ENCODE measurements around the gene ITPKB.

Gene ITPKB

DNA sequence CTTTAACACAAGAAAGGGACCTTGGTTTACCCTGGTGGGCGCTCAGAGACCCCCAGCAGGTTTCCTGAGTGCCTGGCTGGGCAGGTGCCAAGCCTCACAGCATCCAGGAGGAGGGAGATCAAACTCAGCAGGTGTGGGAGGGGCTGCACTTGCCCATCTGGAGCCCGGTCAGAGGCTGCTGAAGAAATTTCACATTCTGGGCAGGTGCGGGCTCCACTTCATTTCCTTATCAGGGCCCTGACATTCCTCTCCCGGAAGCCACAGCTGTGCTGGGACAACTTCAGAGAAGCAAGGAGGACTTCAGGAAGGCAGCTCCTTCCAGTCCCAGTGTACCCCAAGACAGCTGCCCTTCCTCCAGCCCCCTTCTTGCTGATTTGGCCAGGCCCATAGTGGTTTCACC lies 82.9 kb downstream of the ITPKB start:
- H3K4me3 ChIP-seq (ENCODE audit: low read depth, low read length): no peak overlapping the region
- in situ Hi-C loops (cut with HindIII; ENCODE audit: low sequenced_read_pairs): no loop called here
- no peak for DNase-seq (ENCODE audit: low read depth)
- TF ChIP-seq, protein P1, sequence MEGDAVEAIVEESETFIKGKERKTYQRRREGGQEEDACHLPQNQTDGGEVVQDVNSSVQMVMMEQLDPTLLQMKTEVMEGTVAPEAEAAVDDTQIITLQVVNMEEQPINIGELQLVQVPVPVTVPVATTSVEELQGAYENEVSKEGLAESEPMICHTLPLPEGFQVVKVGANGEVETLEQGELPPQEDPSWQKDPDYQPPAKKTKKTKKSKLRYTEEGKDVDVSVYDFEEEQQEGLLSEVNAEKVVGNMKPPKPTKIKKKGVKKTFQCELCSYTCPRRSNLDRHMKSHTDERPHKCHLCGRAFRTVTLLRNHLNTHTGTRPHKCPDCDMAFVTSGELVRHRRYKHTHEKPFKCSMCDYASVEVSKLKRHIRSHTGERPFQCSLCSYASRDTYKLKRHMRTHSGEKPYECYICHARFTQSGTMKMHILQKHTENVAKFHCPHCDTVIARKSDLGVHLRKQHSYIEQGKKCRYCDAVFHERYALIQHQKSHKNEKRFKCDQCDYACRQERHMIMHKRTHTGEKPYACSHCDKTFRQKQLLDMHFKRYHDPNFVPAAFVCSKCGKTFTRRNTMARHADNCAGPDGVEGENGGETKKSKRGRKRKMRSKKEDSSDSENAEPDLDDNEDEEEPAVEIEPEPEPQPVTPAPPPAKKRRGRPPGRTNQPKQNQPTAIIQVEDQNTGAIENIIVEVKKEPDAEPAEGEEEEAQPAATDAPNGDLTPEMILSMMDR (IDR thresholded peaks at IDR 0.05; ENCODE audit: low read depth, low read length, missing control alignments): no peak

DNA sequence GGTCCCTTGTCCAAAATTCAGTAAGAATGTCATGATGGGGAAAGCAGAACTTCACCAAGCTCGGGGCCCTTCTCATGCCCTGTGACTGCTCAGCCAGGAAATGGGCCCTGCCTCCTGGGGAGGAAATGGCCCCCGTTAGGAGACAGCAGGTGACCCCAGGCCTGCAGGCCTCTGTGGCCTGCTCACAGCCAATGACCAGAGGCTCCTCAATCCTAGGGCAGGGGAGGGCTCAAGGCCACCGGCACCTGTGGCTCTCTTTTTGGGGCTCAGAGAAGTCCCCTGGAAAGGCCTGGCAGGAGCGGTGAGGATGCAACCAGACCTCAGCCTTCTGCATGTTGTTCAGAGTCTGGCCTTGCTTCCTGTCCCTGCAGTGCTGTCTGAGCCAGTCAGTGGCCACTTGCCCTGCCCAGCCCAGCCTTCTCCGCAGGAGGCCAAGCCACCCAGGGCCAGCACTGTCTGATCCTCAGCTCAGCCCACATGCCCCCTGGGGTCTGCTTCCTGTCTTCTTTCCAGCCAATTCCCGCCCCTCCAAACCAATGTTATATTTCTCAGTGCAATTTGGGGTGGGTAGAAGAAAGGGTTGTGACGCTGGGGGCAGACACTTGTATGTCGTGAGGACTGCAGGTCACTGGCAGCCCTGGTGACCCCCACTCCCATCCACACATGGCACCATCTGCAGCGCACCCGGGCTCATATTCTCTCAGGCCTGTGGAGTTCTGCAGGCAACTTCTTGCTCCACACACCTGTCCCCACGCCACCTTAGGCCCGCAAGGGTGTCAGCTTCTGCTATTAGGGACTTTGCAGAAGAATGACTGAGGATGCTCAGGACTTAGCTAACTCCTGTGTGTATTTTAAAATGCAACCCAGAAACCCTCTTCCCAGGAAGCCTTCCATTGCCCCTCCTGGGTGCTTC lies 83.6 kb downstream of the ITPKB start:
- in situ Hi-C loops (cut with HindIII; ENCODE audit: low sequenced_read_pairs): no loop called here
- TF ChIP-seq, protein P1 (IDR thresholded peaks at IDR 0.05; ENCODE audit: low read depth, low read length, missing control alignments): no peak
- no peak overlapping the region for H3K4me3 ChIP-seq (ENCODE audit: low read depth, low read length)
- no peak for DNase-seq (ENCODE audit: low read depth)

DNA sequence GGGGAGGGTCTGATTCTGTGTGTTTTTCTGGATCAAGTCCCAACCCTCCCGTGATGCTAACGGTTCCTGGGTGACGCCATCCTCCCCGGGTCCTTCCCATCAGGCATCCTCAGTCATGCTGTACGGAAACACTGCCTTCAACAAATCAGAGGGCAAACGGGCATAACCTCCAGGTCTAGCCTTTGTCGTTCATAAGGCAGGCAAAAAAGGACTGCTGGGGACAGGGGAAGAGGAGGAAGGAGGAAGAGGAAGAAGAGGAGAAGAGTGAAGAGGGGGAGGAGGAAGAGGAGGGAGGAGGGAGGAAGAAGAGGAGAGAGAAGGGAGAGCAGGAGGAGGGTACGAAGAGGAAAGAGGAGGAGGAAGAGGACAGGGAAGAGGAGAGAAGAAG lies 84.4 kb downstream of the ITPKB start:
- H3K4me3 ChIP-seq (ENCODE audit: low read depth, low read length): no peak overlapping the region
- TF ChIP-seq, protein P1 (IDR thresholded peaks at IDR 0.05; ENCODE audit: low read depth, low read length, missing control alignments): no peak
- no peak for DNase-seq (ENCODE audit: low read depth)
- in situ Hi-C loops (cut with HindIII; ENCODE audit: low sequenced_read_pairs): no loop called here

DNA sequence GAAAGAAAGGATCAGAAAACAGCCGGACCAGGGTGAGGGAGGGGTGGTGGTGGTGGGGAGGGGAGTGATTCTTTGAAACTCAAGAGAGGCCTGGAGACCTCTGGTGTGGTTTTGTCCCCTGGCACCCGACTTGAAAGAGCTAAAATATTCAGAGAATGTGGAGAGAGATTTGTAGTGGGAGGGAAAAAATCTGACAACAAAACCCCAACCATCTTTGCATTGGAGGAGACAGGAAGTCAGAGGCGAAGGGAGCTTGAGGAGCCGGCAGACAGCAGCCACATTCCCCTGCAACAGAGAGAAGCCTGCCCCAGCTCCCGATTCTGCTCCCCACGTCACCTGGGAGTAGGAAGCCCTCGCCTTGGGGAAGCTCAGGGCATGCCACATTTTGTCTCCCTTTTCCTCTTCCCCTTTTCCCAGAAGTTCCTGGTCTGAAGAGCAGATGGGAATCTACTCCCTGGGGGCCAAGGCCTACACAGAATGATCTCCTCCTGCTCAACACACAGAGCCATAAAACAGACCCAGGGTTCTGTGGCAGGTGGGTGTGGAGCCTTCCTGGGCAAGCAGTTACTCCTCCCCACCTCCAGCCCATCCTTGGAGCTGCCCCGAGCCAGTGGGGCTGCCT lies 84.9 kb downstream of the ITPKB start:
- peak; percentile 84 for DNase-seq (ENCODE audit: low read depth)
- no peak overlapping the region for H3K4me3 ChIP-seq (ENCODE audit: low read depth, low read length)
- in situ Hi-C loops (cut with HindIII; ENCODE audit: low sequenced_read_pairs): no loop called here
- TF ChIP-seq, protein P1 (IDR thresholded peaks at IDR 0.05; ENCODE audit: low read depth, low read length, missing control alignments): no peak

DNA sequence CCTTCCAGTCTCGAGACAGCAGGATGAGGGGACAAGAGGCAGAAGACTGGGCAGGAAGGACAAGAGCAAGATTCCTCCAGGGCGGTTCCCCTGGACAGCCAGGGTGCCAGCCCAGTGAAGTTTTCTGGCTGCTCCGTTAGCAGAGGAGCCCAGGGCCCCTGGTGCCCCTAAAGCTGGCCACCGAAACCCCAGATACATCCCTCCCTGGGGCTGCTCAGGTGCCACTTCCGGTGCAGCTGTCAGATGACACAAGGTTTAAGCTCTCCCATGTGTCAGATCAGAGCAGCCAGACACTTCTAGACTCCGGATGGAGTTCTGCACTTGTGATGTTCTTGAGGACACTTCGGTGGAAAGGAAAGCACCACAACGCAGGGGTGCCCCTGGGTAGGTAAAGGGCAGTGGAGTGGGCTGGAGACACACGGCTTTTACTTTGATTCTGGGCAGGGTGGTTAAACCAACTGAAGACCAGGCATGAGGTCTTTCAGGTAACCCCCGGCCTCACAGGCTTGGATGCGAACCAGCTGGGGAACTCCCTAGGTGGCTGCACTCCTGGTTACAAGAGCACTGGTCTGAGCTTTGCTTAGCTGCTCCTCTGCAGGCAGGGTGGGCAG lies 85.7 kb downstream of the ITPKB start:
- no peak for DNase-seq (ENCODE audit: low read depth)
- H3K4me3 ChIP-seq (ENCODE audit: low read depth, low read length): no peak overlapping the region

DNA sequence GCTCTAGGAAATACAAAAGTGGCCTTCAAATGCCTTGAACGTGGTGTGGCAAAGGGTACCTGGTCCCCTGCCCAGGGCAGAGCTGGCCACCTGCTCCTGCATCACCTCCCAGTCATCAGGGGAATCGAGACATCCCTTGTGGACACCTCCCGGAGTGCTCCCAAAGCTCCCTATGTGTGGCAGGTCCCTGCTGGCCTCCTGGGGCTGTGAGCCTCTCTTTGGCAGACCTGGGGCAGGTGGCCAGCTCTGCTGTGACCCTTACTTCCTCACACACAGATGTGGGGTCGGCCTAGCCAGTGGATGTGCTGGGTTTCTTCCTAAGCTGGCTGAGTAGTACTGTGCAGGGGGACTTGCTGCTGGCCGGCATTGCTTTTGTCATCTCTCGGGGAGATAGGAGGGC lies 86.5 kb downstream of the ITPKB start:
- no peak overlapping the region for H3K4me3 ChIP-seq (ENCODE audit: low read depth, low read length)
- TF ChIP-seq, protein P1 (IDR thresholded peaks at IDR 0.05; ENCODE audit: low read depth, low read length, missing control alignments): no peak
- no peak for DNase-seq (ENCODE audit: low read depth)
- in situ Hi-C loops (cut with HindIII; ENCODE audit: low sequenced_read_pairs): no loop called here

More for the DNA sequence above, 85.7 kb downstream of the ITPKB start:
- TF ChIP-seq, protein P1 (IDR thresholded peaks at IDR 0.05; ENCODE audit: low read depth, low read length, missing control alignments): no peak
- in situ Hi-C loops (cut with HindIII; ENCODE audit: low sequenced_read_pairs): no loop called here
